GM06990 (cell line): ENCODE measurements around the gene KLF13.

ENCODE experiments used
- DNase-seq: peaks from one replicate; pipeline ENCODE4 v3.0.0-alpha.2; 2011; ENCODE audit not compliant: insufficient read length; ENCODE audit errors: extremely low read depth
- H3K27me3 ChIP-seq: replicated peaks from 2 replicates; pipeline ENCODE4 v1.6.0; 2011; ENCODE audit warnings: low read length; ENCODE audit not compliant: control insufficient read depth, insufficient read depth
- H3K36me3 ChIP-seq: 2 replicates; pipeline ENCODE4 v1.5.1; 2011; ENCODE audit warnings: low read length; ENCODE audit not compliant: control insufficient read depth, insufficient read depth
- H3K4me3 ChIP-seq: replicated peaks from 2 replicates; pipeline ENCODE4 v1.5.1; 2011; ENCODE audit warnings: low read depth, mild to moderate bottlenecking, control low read depth, low read length
- CTCF ChIP-seq: IDR thresholded peaks from 2 replicates; pipeline ENCODE4 v1.5.1; 2011; ENCODE audit warnings: low read length, control low read depth, mild to moderate bottlenecking, inconsistent platforms; ENCODE audit not compliant: insufficient read depth, poor library complexity, severe bottlenecking

KLF13 gene

GRCh38 chr15:31338318-31338878 lies 11.8 kb downstream of the KLF13 start:
- H3K4me3 ChIP-seq: peak overlapping the region; percentile 10; the same call in 1 of the 2 replicates
- no peaks in the 10 kb centered on the region for H3K27me3 ChIP-seq
- TF ChIP-seq CTCF: no peak
- peak; percentile 68 for DNase-seq
- H3K36me3 ChIP-seq: peaks cover 8% of the 10 kb centered on the region

GRCh38 chr15:31338879-31339557 lies 12.4 kb downstream of the KLF13 start:
- H3K36me3 ChIP-seq: peaks cover 10% of the 10 kb centered on the region
- TF ChIP-seq CTCF: no peak
- no peaks in the 10 kb centered on the region for H3K27me3 ChIP-seq
- peak overlapping the region; percentile 10; the same call in 1 of the 2 replicates for H3K4me3 ChIP-seq
- DNase-seq: no peak

GRCh38 chr15:31339558-31339895 lies 12.9 kb downstream of the KLF13 start:
- TF ChIP-seq CTCF: no peak
- DNase-seq: no peak
- Histone ChIP-seq H3K36me3 (peaks cover 10% of the 10 kb centered on the region), H3K27me3 (no peaks in the 10 kb centered on the region), H3K4me3 (no peak overlapping the region)

GRCh38 chr15:31340047-31340446 lies 13.4 kb downstream of the KLF13 start:
- no peak for DNase-seq
- Histone ChIP-seq H3K27me3 (no peaks in the 10 kb centered on the region), H3K4me3 (no peak overlapping the region), H3K36me3 (peaks cover 10% of the 10 kb centered on the region)
- TF ChIP-seq CTCF: no peak

GRCh38 chr15:31340592-31340991 lies 14.0 kb downstream of the KLF13 start:
- H3K4me3 ChIP-seq: no peak overlapping the region
- no peak for TF ChIP-seq CTCF
- H3K36me3 ChIP-seq: peaks cover 10% of the 10 kb centered on the region
- H3K27me3 ChIP-seq: no peaks in the 10 kb centered on the region
- no peak for DNase-seq
